HG02852 (cell line): ENCODE results near the gene CST7.
A peak's percentile ranks its signal among the peaks of the same experiment; 100 is the strongest.

ENCODE experiments used
- ATAC-seq: cut with Tn5 transposase; IDR thresholded peaks from one replicate; pipeline ENCODE4 v1.9.1; 2021; ENCODE audit warnings: mild to moderate bottlenecking, moderate library complexity; ENCODE audit not compliant: unreplicated experiment

CST7 gene

DNA sequence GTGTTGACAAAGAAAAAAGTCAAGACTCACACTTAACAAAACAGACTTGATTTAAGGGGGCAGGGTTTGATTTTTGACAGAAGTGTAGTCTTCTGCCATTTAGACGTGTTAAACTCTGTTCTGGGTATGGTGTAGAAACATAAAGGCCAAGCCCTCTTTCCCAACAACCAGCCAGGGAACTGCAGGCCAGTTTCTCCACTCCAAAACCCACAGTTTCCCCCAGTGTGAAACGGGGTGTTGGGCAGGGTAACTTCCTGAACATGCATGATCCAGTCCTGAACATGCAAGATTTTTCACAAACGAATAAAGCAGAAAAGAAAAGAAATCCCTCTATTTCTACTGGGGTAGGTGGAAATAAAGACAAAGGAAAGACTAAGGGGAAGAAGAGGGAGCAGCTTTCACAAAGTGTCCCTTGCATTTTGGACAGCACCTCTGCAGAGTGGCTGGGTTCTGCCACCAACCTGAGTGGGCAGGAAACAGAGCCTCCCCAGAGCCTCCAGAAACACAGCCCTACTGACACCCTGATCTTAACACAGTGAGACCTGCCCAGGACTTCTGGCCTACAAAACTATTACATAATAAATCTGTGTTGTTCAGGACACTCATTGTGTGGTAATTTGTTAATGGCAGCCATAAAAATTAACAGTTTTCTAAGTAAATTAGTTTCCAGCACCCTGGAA is 36.0 kb downstream of the CST7 start:
- no peak for ATAC-seq

DNA sequence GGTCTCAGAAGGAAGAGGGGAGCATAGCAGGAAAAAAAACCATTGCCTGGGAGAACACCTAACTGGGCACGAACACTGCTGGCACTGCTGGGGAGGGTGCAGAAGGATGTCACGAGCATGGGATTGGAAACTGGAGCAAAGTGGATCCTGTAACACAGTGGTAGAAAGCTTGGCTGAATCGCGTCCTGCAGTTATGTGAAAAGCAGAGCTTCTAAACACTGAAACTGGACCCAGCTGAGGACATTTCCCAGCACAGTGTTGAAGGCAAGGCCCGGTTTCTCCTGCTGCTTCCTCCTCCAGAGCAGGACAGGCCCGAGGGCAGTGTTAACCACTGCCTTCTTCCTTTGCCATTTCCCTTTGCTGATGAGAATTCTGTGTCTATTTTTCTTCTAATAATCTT is 36.7 kb downstream of the CST7 start:
- no peak for ATAC-seq

DNA sequence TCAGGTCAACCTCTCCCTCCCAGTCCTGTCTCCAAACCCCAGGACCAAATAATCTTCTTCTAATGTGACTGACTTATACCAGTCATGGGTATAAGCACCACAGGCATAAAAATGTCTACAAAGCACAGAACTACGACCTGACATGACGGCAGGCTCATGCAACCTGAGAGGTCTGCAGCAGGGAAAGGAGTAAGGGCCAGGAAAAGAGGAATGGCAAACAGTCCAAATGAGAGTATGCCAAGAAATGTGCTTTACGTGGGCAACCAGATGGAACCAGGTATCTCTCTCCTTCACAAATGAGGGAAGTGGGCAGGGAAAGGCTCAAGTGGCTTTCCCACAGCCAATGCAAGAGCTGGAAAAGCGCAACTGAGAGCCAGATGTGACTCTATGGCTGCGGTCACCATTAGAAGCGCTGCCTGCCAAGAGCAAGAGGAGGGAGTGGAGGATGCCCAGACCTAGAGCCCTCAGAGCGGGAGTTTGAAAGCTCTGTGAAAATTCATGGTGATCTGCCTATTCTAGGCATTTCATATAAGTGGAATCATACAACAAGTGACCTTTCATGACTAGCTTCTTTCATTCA is 37.5 kb downstream of the CST7 start:
- ATAC-seq: no peak

DNA sequence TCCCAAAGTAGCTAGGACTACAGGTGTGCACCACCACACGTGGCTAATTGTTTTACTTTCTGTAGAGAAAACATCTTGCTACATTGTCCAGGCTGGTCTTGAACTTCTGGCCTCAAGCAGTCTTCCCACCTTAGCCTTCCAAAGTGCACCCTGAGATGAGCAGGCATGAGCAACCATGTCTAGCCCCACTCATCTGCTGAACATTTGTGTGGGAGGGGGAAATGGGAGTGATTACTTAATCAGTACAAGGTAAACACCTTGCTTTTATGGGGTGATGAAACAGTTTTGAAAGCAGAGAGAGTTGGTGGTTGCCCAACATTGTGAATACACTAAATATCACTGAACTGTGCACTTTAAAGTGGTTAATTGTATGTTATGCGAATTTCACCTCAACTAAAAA is 38.2 kb downstream of the CST7 start:
- ATAC-seq: no peak

DNA sequence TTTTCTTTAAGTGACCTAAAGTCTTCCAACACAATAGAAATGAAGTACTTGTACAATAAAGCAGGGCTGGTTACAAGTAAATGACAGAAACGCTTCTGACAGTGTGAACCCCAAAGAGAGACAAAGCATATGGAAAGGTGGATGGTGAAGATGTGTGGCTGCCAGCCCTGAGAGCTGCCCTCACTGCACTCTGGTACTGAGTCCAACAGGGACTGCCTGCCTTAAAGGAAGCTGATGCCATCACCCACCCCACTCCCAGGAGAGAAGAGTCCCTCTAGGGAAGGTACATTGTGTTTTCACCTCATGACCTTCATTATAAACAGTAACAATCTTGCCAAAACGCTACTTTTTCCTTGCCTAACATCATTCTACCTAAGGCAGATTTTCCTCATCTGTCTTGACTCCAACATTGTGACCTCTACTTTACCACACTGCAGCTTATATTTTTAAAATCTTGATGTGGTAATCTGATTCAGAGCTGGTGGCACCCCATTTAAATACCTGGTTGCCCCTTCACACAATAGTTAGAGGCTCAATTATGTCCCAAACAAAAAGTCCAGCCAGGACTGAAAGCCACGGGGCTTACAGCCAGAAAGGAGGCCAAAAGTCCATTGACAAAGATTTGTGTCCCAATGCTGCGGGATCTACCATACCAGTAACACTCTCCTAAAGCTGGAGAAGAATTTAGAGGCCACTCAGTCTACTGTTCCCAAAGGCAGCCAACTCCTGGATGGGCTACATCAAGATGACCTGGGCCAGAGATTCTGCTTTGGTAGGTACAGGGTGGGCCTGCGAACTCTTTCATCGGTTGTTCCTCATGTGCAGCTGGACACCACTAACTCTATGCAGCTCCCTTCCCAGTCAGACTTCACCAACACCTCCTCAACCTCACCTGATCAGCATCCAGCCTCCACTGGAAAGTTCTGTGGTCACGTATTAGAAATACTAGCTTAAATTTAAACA is 39.1 kb downstream of the CST7 start:
- no peak for ATAC-seq

DNA sequence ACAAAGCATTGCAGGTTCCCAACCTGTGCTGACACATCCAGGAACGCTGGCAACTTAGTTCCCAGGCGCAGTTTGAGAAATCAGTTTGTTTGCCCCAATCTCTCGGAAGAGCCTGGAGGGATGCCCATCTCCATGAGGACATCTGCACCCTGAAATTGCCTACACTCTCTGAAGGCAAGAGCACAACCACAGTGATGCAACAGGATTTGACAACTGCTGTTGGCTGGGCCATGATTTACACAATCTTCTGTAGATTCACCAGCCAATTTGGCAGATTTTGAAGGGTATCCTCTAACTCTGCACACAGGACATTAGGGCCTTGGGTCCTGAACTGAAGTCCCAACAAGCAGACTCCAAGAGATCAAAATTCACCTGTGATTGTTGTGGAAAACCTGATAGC is 40.1 kb downstream of the CST7 start:
- ATAC-seq: no peak

DNA sequence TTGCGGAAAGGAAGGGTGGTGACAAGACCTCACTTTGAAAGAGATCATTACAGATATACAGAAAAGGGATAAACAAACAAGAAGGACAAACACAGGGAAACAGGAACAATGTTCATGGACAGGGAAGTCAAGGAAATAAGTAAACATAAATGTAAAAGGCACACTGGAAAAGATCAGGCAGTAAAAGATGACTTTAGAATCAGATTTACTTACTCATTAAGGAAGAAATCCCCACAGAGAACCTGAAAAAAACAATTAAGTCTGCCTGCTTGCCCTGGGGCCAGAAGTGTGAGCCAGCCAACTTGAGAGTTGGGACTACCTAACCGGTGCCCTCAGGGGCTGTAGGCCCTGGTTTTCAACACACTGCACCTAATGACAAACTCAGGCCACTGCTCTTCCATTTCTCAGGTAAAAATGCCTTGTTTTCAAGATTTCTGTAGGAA is 41.8 kb downstream of the CST7 start:
- ATAC-seq: no peak

DNA sequence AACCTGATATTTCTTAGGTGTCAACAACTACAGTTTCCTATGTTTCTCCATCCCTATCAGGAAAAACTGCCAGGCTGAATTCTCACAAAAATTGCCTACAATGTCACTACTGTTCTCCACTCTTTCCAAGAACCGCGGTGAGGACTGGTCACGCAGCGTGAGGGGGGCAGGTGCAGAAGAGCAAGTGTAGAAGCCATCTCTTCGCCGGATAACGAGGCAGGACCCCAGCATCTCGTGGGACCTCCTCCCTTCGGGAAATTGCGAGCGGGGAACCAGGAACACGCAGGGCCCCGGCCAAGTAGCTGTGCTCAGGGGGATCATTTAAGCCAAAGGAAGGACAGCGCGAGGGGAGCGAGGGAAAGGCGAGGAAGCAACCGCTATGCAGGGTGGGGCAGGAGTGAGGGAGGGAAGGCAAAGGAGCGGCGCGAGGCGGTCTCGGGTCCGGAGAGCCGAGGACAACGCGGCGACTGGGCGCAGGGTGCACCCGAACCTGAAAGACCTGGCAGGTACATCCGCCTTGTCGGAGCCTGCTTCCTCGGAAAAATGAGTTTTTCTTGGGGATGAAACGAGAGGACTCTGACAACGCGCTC is 42.9 kb downstream of the CST7 start:
- ATAC-seq: peak; percentile 34

DNA sequence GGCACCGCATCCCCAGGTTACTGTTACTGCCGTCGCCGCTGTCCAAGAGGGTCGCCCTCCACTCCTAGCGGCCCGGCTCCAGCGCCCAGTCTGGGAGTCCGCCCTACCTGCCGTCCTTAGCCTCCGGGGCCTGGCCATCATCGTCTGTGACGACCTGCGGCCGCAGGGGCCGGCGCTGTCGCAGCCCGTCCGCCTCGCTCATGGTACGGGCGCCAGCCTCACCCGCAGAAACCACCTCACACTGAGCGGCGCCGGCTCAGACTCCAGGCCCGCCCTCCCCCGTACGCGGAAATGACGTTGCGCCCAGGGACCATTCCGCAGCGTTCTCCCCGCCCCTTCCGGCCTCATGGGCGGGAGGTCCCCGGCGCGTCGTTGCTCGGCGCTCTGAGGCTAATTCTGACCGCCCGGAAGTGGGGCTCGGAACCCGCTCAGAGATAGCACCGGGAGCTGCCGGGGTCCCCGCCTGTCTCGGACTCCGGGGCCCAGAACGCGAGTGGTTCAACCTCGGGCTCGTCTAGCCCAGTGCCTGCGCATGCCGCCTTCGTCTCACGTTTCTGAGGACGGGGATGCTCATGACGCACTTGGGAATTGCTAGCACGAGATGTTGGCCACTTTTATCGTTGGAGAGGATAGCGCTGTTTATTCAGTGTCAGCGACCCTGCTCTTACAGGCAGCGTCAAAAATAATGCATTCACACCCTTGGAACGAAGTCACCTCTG is 43.6 kb downstream of the CST7 start, which contains the start of gene APMAP:
APMAP (minus strand) TSS at position 265 of the 719 bp plus-strand sequence; CDS start at position 202, 63 bp downstream.
- ATAC-seq: peak; percentile 96

DNA sequence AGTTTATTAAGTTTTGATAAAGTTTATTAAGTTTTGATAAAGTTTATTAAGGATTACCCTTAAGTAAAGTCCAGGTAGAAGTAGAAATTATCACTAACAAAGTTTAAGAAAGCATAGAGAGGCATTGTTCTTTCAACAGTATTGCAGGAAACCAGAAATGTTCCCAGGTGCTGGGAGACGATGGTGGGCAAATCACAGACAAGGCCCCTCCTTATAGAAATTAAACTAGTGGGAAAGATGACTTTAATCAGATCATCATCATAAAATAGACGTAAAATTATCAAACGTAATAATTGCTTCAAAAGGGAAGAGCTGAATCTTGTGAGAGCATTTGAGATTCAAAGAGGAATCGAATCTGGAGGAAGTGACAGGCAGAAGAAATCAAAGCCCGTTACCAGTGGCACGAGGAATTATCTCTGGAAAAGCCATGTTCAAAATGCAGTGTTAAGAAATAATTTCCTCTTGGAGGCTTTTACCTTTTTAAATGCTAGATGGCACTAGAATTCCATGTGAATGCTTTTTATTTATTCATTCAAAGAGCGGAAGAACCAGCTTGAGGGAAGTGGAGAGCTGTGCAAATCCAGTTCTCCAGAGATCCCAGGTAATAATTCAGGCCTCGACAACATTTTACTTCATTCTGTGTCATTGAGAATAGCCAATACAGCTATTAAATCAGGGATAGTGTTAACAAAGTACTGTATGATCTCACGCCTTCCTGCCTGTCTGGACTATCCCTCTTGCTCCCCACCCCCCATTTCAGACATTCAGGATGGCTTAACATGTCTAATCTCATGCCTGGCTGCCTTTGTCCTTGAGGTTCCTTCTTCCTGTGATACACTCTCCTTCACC is 44.5 kb downstream of the CST7 start:
- no peak for ATAC-seq

DNA sequence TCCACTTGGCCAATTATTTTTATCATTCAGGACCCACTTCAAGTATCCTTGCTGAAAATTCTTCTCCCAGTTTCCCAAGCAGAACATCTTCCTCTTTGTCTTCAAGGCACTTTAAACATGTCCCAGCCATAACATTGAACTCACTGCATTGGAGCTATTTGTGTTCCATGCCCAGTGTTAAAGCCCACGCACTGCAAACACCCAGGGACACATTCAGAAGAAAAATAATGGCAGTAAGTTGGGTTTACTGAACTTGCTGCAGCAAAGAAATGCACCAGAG is 45.1 kb downstream of the CST7 start:
- ATAC-seq: no peak

DNA sequence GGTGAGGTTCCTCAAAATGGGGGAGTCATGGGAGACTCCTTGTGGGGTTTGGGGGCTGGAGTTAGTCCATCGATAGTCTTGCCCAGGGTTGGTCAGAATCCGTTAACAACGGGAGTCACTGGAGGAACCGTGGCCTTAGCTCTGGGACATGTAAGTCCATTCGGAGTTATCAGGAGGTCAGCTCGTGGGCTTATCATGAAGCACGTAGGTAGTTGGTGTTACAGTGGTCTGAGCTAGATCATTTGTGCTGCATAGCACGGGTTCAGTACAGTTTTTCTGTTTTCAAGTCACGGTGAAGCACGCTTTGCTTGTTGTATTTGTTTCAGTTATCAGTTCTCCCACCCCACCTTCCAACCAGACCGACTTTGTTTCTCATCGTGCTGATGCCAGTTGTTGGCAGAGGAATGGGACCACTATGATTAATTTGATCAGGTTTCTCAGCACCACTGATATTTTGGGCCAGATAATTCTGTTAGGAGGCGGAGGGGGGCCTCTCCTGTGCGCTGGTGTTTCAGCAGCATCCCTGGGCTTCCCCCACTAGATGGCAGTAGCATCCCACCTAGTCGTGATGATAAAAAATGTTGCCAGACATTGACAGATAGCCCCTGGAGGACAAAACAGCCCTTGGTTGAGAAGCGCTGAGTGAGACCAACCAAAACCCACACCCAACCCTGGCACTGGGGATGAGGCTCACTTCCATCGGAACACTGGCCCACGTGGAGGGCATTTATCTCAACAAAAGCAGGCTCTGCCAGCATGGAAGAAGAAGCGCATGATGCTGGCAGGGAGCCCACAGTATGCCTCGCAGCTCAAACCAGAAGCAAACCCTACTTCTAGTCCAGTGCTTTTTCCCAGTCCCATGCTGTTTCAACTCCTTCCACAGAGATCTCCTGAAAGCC is 45.6 kb downstream of the CST7 start:
- peak; percentile 24 for ATAC-seq

DNA sequence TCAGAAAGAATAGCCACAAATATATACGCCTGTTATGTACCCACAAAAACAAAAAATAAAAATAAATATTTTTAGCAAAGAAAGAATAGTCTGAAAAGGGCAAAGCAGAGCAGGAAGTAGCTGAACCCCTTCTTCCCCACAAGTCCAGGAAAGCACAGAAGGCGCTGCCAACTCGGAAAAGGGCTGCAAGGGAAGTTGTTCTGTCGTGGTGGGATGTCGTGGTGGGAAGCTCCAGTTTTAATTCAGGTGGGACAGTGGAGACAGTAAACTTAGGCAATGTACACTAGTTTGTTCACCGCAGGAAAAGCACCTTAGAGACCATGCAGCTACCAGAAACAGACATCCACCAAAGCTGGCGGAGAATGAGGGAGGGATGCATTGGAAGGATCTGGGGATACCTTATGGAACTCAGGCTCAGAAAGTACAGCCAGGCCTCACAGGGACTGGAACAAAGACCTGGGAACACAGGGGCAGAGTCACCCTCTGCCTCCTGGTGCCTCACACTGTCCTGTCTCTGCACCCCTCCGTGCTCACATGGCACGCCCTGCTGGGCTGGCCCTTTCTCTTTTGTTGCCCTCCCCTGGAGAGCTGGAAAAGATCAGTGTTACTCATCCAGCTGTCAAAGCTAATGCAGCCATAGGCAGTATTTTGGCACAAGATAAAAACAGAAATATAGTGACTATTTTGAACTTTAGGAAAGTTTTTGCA is 46.8 kb downstream of the CST7 start:
- no peak for ATAC-seq

DNA sequence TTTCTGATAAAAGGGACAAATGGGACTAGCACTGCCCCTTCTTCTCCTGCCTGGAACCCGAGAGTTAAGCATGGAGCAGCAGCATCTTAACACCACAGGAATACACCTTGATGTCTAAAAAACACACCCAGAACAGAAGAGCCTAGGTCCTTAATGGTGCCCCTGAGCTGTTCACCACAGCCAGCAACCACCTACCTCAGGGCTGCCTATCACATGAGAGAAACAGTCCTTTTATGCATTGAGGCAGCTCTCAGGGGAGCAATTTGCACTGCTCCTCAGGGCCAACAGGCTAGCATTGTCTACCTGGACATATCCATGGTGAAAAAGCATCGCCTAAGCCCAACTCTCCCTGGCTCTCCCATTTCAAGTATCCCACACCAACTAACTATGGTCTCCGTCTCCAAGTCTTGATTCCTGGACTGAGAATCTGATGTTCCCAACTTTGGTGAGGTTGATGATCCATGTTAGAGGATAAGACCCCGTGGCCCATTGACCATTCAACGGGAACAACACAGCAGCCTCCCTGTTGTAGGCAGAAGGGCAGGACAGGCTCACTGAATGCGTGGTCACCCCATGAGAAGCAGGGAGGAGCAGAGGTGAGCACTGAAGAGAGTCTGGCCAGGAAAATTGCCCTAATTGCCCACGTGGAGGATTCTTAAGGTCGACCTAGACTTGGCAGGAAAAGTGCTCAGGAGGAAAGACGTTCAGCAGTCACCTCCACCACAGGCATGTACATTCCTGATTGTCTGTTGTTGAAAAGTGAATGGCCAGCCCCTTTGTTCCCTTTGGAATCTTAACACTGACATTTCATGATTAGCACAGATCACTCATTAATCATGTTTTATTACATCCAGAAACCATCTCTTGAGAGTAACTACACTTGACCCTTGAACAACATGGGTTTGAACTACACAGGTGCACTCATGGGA is 47.6 kb downstream of the CST7 start:
- ATAC-seq: no peak

DNA sequence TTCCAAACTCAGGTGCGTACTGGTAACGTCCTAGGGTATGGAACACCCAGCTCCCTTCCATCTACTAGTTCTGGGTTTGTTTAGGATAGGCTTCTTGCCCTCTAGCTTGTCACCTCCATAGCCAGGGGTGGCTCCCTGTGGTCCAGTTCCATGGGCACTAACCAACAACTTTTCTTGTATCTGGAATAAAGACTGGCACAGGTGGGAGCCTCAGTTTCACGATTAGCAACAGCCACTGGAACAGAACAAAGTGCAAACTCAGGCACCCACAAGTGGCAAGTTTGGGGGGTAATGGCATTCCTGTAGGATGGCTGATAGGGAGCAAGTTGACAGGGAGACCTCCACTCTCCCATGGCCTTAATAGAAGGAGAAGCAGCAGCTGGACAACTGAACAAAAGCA is 49.1 kb downstream of the CST7 start:
- no peak for ATAC-seq

DNA sequence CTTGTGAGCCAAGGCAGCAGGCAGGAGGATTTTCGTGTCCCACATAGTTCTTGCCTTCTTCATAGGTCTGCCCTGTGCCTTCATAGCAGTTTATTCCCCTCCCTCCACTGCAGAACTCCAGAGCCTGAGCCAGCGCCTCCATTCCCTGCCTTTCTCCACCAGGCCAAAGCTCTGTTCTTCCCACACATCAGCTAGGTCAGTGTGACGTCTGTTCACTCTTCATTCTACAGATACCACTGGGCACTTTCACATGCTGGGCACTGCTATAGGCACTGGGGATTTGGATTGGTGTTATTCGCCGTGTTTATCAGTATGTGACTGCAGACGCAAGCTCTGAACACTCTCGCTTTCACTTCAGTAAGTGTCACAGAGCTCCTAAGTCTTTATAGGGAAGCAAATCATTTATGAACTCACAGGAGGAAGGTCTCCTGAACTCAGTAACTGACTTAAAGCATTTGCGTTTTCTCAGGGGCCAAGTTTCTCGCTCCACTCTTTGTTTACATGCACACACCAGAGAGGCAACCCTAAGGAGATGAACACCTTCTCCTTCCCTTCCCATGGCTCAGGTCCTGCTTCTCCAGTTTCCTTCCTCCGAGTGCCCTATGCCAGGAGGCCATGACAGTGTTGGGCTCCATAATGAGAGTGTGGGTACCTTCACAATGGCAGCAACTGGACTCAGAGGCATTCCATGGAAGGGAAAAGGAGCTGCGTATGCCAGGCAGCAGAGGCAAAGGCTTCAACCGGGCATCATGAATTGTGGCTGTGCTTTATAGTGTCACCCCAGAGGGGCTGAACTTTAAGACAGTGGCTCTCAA is 49.8 kb downstream of the CST7 start:
- no peak for ATAC-seq
